CD4-positive, alpha-beta T cell (primary cell): ENCODE measurements around the gene SERPINF2. TPM values are rescaled to one million over a fixed set of nuclear protein-coding genes. Genes with fewer than 3 reads are reported as not detected.

ENCODE experiments used
- ATAC-seq: fragments of 200-7000 bp; cut with Tn5 transposase; one replicate; pipeline ENCODE4 v1.10.0; 2022; ENCODE audit warnings: mild to moderate bottlenecking; ENCODE audit not compliant: poor library complexity
- CTCF ChIA-PET: fragments of 350-600 bp; sonication (Branson Sonifier 250); formaldehyde crosslinking; loops from one replicate; lab custom pipeline; 2021; ENCODE audit warnings: antibody characterized with exemption, inconsistent platforms; lab: Charles Lee
- POLR2A ChIA-PET: fragments of 350-600 bp; sonication (Branson Sonifier 250); formaldehyde crosslinking; loops from one replicate; lab custom pipeline; 2021; ENCODE audit warnings: antibody characterized with exemption, inconsistent platforms; lab: Charles Lee
- DNase-seq, 14 experiments: peaks; one replicate each; pipeline ENCODE4 v3.0.0-alpha.2; 2013 to 2020; ENCODE audit warnings: mixed read lengths in 2 of 14
- H3K27ac ChIP-seq, 2 donors: one replicate each; pipeline versions ENCODE4 v1.5.1 to v1.7.0; 2013; ENCODE audit warnings: low read length in 2 of 2, low read depth in 1 of 2, mild to moderate bottlenecking in 1 of 2
- H3K27me3 ChIP-seq, 2 experiments: 1 replicate in 1 of 2; 2 replicates in 1 of 2; pipeline versions ENCODE4 v1.6.1 to v1.7.0; 2013; ENCODE audit warnings: low read length in 2 of 2, control low read depth in 1 of 2, mild to moderate bottlenecking in 1 of 2, moderate library complexity in 1 of 2; ENCODE audit not compliant: insufficient read depth in 2 of 2, control insufficient read depth in 1 of 2
- H3K36me3 ChIP-seq: one replicate; pipeline ENCODE4 v1.6.1; 2013; ENCODE audit warnings: low read length, control low read depth; ENCODE audit not compliant: insufficient read depth
- H3K4me1 ChIP-seq: one replicate; pipeline ENCODE4 v1.6.1; 2013; ENCODE audit warnings: low read length, control low read depth; ENCODE audit not compliant: insufficient read depth
- H3K4me3 ChIP-seq: one replicate; pipeline ENCODE4 v1.5.1; 2013; ENCODE audit warnings: mild to moderate bottlenecking, low read length, moderate library complexity
- H3K9me3 ChIP-seq, 2 experiments: 1 replicate in 1 of 2; 2 replicates in 1 of 2; pipeline versions ENCODE4 v1.6.1 to v1.7.0; 2013; ENCODE audit warnings: low read length in 2 of 2, mild to moderate bottlenecking in 2 of 2, control low read depth in 1 of 2, moderate library complexity in 1 of 2; ENCODE audit not compliant: control insufficient read depth in 1 of 2, insufficient read depth in 1 of 2
- H3K27ac Mint-ChIP-seq: one replicate; pipeline ENCODE4 v1.8.0; 2020; ENCODE audit warnings: mixed read lengths
- H3K27me3 Mint-ChIP-seq: one replicate; pipeline ENCODE4 v1.8.0; 2021; ENCODE audit warnings: mixed read lengths
- H3K36me3 Mint-ChIP-seq: one replicate; pipeline ENCODE4 v1.8.0; 2021; ENCODE audit warnings: low read depth, mixed read lengths
- H3K4me1 Mint-ChIP-seq: one replicate; pipeline ENCODE4 v1.8.0; 2021; ENCODE audit warnings: low read depth, mixed read lengths
- H3K4me3 Mint-ChIP-seq: one replicate; pipeline ENCODE4 v1.8.0; 2020; ENCODE audit warnings: mild to moderate bottlenecking, mixed read lengths
- H3K9me3 Mint-ChIP-seq: one replicate; pipeline ENCODE4 v1.8.0; 2020; ENCODE audit warnings: mixed read lengths
- CTCF ChIP-seq: fragments of 200-600 bp; IDR thresholded peaks from one replicate; pipeline ENCODE4 v1.8.0; 2022; ENCODE audit warnings: antibody characterized with exemption, mild to moderate bottlenecking
- intact Hi-C, 2 experiments: fragments of 100-400 bp; cut with DNase I in 1 of 2; cut with micrococcal nuclease in 1 of 2; formaldehyde crosslinking; loops; one replicate each; pipeline versions ENCODE4 v1.15.1 to v1.9.0; 2023 to 2025; cut with DNase I, micrococcal nuclease
- total RNA-seq, 174 experiments: library from RNA in 2 of 174; stranded (reverse) in 2 of 174; gene quantifications; one replicate each; pipeline ENCODE4 v1.2.3 and lab custom pipeline; 2021 to 2026

The SERPINF2 gene
- total RNA-seq, 2 experiments from 2014 or later, result 0.49 to 0.59 TPM

GRCh38 chr17:1786708-1787107 is 44.0 kb downstream of the SERPINF2 start:
- H3K36me3 ChIP-seq, result peaks cover 49% of the 10 kb centered on the region
- Mint-ChIP-seq H3K36me3 (peaks cover 62% of the 10 kb centered on the region), H3K4me3 (no peak overlapping the region), H3K9me3 (no peaks in the 10 kb centered on the region), H3K4me1 (peaks cover 10% of the 10 kb centered on the region), H3K27me3 (no peaks in the 10 kb centered on the region), H3K27ac (no peak overlapping the region)
- CTCF ChIA-PET, result no interaction called here
- H3K27me3 ChIP-seq, result no peaks in the 10 kb centered on the region
- intact Hi-C loops, result no loop called here
- TF ChIP-seq CTCF, result no peak
- peaks cover 10% of the 10 kb centered on the region for H3K4me1 ChIP-seq
- no peak overlapping the region for H3K4me3 ChIP-seq
- ATAC-seq, result no peak
- DNase-seq, result no peak
- no peaks in the 10 kb centered on the region for H3K9me3 ChIP-seq
- no peak overlapping the region for H3K27ac ChIP-seq
- POLR2A ChIA-PET, result interaction anchor here (1.2 kb wide), 1 partner anchor 70 kb away, joined by 3 read pairs; no protein-coding TSS in a partner anchor

- peaks cover 42% of the 10 kb centered on the region for H3K36me3 ChIP-seq
- H3K27me3 ChIP-seq, result no peaks in the 10 kb centered on the region
- DNase-seq, result no peak
- no peak overlapping the region for H3K4me3 Mint-ChIP-seq
- ATAC-seq, result no peak
- H3K27me3 Mint-ChIP-seq, result no peaks in the 10 kb centered on the region
- H3K27ac Mint-ChIP-seq, result no peak overlapping the region
- no peak overlapping the region for H3K27ac ChIP-seq
- H3K9me3 Mint-ChIP-seq, result no peaks in the 10 kb centered on the region
- peaks cover 10% of the 10 kb centered on the region for H3K4me1 Mint-ChIP-seq
- intact Hi-C loops, result no loop called here
- H3K9me3 ChIP-seq, result no peaks in the 10 kb centered on the region
- ChIA-PET CTCF (no interaction called here), POLR2A (interaction anchor here (1.2 kb wide), 1 partner anchor 71 kb away, joined by 3 read pairs; no protein-coding TSS in a partner anchor)
- TF ChIP-seq CTCF, result no peak
- peaks cover 10% of the 10 kb centered on the region for H3K4me1 ChIP-seq
- peaks cover 55% of the 10 kb centered on the region for H3K36me3 Mint-ChIP-seq
- H3K4me3 ChIP-seq, result no peak overlapping the region
These were observed 44.7 kb downstream of the SERPINF2 start for GRCh38 chr17:1787301-1787902.

GRCh38 chr17:1789936-1790335 is 47.3 kb downstream of the SERPINF2 start:
- peaks cover 35% of the 10 kb centered on the region for H3K36me3 Mint-ChIP-seq
- H3K9me3 ChIP-seq, result no peaks in the 10 kb centered on the region
- no peaks in the 10 kb centered on the region for H3K27me3 Mint-ChIP-seq
- H3K36me3 ChIP-seq, result peaks cover 33% of the 10 kb centered on the region
- DNase-seq (no peak), ATAC-seq (no peak)
- no peak overlapping the region for H3K4me3 ChIP-seq
- CTCF ChIA-PET, result no interaction called here
- no peak overlapping the region for H3K27ac Mint-ChIP-seq
- no peak for TF ChIP-seq CTCF
- no peak overlapping the region for H3K27ac ChIP-seq
- intact Hi-C loops, result no loop called here
- POLR2A ChIA-PET, result no interaction called here
- H3K4me3 Mint-ChIP-seq, result no peak overlapping the region
- no peaks in the 10 kb centered on the region for H3K4me1 ChIP-seq
- H3K4me1 Mint-ChIP-seq, result peaks cover 3% of the 10 kb centered on the region
- H3K9me3 Mint-ChIP-seq, result no peaks in the 10 kb centered on the region
- H3K27me3 ChIP-seq, result no peaks in the 10 kb centered on the region
